ENCODE results near the gene MACROD2.

MACROD2 gene

GRCh38 chr20:16042731-16043130 lies 2047.4 kb downstream of the MACROD2 start:
- TF ChIP-seq, protein P1, sequence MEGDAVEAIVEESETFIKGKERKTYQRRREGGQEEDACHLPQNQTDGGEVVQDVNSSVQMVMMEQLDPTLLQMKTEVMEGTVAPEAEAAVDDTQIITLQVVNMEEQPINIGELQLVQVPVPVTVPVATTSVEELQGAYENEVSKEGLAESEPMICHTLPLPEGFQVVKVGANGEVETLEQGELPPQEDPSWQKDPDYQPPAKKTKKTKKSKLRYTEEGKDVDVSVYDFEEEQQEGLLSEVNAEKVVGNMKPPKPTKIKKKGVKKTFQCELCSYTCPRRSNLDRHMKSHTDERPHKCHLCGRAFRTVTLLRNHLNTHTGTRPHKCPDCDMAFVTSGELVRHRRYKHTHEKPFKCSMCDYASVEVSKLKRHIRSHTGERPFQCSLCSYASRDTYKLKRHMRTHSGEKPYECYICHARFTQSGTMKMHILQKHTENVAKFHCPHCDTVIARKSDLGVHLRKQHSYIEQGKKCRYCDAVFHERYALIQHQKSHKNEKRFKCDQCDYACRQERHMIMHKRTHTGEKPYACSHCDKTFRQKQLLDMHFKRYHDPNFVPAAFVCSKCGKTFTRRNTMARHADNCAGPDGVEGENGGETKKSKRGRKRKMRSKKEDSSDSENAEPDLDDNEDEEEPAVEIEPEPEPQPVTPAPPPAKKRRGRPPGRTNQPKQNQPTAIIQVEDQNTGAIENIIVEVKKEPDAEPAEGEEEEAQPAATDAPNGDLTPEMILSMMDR (conservative IDR thresholded peaks at IDR 0.05; ENCODE audit: low read length) = no peak
- no peak for DNase-seq (ENCODE audit: low read depth)
- no peak overlapping the region for H3K4me3 ChIP-seq (ENCODE audit: low read length)

- no peak for DNase-seq (ENCODE audit: low read depth)
- TF ChIP-seq, protein P1 (conservative IDR thresholded peaks at IDR 0.05; ENCODE audit: low read length) = no peak
- no peak overlapping the region for H3K4me3 ChIP-seq (ENCODE audit: low read length)
Observed at GRCh38 chr20:16043931-16044330, 2048.6 kb downstream of the MACROD2 start.

- TF ChIP-seq, protein P1 (conservative IDR thresholded peaks at IDR 0.05; ENCODE audit: low read length) = no peak
- H3K4me3 ChIP-seq (ENCODE audit: low read length) = no peak overlapping the region
- DNase-seq (ENCODE audit: low read depth) = no peak
Observed at GRCh38 chr20:16048876-16049275, 2053.6 kb downstream of the MACROD2 start.

- no peak for DNase-seq (ENCODE audit: low read depth)
- TF ChIP-seq, protein P1 (conservative IDR thresholded peaks at IDR 0.05; ENCODE audit: low read length) = no peak
- no peak overlapping the region for H3K4me3 ChIP-seq (ENCODE audit: low read length)
Observed at GRCh38 chr20:16049529-16050093, 2054.3 kb downstream of the MACROD2 start.

- no peak for DNase-seq (ENCODE audit: low read depth)
- no peak overlapping the region for H3K4me3 ChIP-seq (ENCODE audit: low read length)
- TF ChIP-seq, protein P1 (conservative IDR thresholded peaks at IDR 0.05; ENCODE audit: low read length) = no peak
Observed at GRCh38 chr20:16050366-16050765, 2055.1 kb downstream of the MACROD2 start.

GRCh38 chr20:16051968-16052367 lies 2056.7 kb downstream of the MACROD2 start:
- TF ChIP-seq, protein P1 (conservative IDR thresholded peaks at IDR 0.05; ENCODE audit: low read length) = no peak
- no peak overlapping the region for H3K4me3 ChIP-seq (ENCODE audit: low read length)
- DNase-seq (ENCODE audit: low read depth) = no peak

GRCh38 chr20:16052456-16052855 lies 2057.1 kb downstream of the MACROD2 start:
- TF ChIP-seq, protein P1 (conservative IDR thresholded peaks at IDR 0.05; ENCODE audit: low read length) = no peak
- no peak overlapping the region for H3K4me3 ChIP-seq (ENCODE audit: low read length)
- DNase-seq (ENCODE audit: low read depth) = no peak
